HG03565 (cell line): ENCODE results near the gene PTPRD.
"Not testable (repeated sequence)": the region's sequence is repeated elsewhere in the genome, so short reads cannot be mapped to it uniquely, and the experiment has no call there.

ENCODE experiments used
- ATAC-seq: cut with Tn5 transposase; IDR thresholded peaks from one replicate; pipeline ENCODE4 v1.9.1; 2021; ENCODE audit warnings: mild to moderate bottlenecking, moderate library complexity; ENCODE audit not compliant: unreplicated experiment

The PTPRD gene

DNA sequence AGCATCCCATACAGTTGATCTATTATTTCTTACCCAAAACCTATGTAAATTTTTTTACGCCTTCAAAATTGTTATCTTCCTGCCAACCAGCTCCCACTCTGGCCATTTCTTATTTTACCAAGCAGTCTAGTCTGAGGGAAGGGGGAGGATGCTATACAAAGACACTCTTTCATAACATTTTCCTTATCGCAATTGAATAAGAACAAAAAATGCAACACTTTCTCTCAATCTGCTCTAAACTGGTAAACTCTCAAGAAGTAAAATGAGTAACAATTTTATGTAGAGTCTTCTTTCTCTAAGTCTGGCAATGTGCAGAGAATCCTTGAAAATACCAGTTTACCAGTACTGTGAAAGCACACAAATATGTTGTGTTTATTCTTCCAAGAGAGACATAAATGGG, 1216.3 kb downstream of the PTPRD start:
- no peak for ATAC-seq

DNA sequence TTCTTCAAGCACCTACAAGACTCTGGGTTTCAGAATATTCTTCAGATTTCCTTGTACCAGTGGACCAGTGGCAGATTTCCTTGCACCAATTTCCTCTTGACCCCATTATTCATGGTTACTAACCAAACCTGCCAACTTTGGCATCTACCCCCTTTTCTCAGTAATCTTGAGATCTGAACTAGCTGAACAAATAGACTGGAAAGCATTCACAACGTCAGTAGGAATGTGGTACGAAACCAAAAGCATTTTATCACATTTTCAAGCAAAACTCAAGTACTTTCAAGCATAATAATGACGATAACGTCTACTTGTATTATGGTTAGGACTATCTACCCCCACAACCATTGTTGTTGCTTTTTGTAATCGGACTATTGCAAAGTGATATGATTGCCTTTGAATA, 1217.3 kb downstream of the PTPRD start:
- no peak for ATAC-seq

DNA sequence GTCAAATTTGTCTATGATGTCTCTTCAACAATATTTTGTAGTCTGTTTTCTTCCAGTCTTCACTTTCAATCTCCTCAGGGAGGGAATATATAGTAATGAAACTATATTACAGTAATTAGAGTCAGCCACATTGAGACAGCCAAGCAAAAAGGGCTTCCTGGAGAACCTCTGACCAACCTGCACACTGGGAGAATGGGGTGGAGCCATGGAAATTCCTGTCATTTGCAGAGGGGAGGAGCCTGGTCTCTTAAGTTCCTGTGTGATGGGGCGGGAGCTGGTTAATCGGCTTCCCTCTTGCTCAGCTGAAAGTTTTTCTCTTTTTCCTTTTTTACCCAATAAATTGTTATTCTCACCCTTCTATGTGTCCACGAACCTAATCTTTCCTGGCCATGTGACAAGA, 1220.0 kb downstream of the PTPRD start:
- ATAC-seq = no peak

DNA sequence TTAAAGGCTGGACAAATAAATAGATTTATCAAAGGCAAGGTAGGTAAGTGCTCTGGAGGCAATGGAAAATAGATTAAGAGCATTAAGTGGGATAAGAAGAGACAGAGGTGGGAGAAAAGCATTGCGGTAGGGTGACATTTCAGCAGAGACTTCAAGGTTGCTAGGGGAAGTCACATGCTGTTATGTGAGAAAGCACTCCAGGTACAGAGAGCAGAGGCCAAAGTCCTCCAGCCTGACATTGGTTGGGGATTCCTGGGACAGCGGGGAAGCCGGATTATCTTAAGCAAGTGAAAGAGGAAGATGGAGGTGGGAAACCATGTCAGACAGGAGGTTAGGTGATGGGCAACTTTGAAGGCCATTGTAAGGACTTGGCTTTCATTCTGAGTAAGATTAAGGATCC, 1222.9 kb downstream of the PTPRD start:
- no peak for ATAC-seq

DNA sequence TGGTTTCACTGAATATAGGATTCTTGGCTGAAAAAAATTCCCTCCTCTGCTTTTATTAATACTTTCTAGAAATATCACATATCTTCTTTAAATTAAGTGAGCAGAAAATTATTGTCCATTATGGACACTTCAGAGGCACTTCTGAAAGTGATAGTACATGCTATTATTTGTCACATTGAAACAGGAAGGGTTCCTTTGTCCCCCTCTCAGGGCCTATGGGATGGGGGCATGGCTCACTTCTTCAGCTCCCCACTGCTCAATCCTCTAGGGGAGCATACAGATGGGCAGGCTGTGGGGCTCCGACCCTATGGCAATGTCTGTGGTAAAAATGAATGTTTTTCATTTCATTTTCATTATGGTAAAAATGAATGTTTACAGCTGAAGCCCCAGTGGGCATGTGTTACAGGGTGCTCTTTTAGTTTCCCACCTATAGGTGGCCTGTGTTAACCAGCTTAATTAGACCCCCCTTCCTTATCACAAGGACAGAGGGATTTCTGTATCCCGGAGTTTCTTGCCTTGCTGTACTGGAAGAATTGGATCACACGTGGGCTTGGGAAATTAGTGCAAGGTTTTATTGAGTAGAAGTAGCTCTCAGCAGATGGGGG, 1225.2 kb downstream of the PTPRD start:
- ATAC-seq = no peak

DNA sequence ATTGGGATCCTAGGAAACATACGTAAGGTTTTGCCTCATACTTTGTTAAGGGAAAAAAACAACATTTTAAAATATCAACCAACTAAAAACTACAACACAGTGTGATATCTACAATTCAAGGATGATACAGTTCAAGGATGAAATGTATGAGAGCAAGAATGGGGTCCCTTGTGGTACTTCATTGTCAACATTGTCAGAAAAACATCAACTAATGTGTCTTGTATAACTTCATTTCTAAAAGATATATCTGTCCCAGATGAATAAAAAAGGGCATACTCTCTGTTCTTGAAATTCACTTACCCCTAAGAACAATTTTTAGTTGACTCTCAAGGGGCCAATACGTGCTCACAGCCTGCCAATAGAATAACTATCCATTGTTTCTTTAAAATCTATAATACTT, 1250.5 kb downstream of the PTPRD start:
- ATAC-seq = no peak

DNA sequence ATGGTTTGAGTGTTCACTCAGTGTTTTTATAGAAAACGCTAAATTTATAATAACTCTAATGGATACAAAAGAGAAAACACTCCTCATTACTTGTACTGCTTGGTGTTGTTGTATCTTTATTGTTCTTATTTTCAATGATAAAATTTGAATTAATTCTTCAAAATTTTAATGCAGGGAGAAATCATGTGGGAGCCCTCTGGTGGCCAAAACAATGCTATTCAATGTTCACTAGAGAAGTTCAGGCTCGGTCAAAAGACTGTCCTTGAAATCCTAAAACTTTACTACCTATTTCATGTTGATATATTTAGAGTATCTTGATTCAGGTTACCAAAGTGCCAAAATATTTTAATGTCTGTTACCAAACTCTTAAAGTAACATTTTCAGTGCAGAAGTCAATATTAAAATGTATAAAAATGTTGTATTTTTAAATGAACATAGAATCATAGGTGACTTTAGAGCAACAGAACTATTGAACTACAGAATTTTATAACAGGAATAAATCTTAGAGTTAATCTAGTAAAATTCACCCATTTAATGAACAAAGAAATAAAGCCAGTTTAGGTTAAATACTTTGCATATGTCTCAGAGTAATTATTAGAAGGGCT, 1259.8 kb downstream of the PTPRD start:
- no peak for ATAC-seq

DNA sequence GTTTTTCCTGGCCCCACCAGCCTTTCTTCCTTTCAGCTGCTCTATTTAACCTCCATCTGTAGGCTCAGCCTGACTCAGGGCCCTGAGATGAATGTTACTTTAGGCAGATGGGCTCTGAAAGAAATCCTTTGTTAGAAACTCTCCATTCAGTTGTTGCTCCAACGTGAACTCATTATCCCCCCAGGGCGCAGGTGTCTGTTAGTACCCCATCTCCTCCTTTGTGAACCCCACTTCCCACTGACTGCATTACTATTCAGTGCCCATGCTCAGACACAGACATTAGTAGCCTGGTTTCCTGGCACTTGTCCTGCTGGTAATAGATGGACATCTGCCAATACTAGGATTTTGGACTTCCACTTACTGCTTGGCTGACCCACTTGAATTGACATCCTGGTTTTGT, 1271.6 kb downstream of the PTPRD start:
- ATAC-seq = no peak

DNA sequence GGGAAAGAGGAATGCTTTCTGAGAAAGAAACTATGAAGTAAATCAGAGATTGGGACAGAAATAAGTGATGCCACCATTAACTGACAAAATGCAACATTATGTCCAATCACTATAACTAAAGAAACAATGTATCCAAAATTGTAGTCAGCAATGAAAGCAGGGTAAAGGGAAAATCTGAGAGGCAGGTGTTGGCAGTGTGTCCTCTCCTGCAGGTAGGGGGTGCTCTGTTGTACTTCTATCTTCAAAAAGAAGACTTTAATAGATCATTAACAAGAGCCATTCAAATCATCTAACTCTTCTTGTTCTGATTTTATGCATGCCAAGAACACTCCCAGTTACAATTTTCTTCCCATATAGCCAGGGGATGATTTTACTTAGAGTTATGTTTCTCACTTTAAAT, 1275.7 kb downstream of the PTPRD start:
- no peak for ATAC-seq

DNA sequence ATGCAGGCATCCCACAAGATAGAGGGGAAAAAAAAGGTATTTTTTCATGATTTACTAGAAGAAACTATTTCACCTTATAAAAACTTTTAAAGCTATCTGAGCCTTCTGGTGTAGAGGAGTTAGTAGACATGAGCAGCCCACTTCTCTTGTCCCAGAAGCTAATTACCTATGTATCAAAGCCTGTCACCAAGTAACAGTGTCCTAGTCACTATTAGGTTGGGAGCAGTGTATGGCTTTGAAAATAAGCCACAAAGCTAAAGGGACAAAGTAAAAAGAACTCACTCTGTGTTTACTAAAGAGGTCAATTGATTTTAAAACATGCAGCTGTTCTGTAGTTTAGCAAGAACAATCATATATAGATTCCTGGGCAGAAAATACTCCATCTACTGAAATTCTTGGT, 1286.1 kb downstream of the PTPRD start:
- ATAC-seq = no peak

DNA sequence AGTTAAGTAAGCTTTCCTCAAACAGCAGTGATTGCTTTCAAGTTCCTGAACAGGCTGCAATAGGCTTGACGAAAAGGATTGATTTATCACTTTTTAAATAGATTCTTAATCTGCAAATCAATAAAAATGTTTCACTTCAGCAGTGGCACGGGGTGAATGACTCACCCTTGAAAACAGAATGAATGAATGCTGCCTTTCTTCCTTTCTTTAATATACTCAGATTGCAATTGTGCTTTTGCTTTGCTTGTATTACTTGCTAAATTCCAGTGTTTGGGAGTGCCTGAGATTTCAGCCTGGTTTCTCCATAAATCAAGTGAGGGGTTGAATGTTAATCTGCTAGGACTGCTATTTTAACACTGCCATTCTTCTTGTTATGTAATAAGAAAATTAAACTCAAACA, 1293.8 kb downstream of the PTPRD start:
- ATAC-seq = no peak

DNA sequence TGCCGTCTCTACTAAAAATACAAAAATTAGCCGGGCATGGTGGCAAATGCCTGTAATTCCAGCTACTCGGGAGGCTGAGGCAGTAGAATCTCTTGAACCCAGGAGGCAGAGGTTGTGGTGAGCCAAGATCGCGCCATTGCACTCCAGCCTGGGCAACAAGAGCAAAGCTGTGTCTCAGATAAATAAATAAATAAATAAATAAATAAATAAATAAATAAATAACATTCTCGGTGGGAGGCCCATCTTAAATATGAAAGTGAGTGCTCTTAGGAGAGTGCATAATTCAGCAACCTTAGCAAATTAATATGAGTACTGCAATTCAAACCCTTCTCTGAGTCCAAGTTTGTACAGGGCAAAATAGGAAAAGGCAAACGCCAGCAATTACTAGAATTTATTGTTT, 1302.1 kb downstream of the PTPRD start:
- not testable (repeated sequence) for ATAC-seq

DNA sequence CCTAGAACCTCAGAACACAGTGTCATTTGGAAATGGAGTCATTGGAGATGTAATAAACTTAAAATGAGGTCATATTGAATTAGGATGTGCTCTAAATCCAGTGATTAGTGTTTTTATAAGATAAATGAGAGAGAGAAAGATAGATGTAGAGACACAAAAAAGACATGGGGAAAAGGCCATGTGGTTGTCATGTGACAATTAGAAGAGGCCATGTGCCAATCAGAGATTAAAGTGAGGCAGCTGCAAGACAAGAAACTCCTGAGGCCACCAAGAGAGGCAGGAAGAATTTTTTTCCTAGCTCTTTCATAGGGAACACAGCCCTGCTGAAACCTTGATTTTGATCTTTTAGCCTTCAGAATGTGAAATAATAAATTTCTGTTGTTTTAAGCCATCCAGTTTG, 1307.2 kb downstream of the PTPRD start:
- no peak for ATAC-seq

DNA sequence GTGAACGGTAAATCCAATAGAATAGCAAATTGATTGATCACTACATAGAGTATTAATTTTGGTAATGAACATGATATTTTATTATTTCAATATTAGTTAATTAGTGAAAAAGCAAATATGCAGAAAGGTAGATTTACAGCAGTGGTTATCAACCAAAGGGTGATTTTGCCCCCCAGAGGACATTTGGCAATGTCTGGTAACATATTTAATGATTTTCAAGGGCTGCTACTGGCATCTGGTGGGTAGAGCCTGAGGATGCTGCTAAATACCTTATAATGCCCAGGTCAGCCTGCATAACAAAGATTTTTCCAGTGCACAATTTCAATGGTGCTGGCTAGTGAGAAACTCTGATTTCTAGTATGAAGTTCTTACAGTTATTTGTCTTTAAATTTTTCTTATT, 1313.7 kb downstream of the PTPRD start:
- no peak for ATAC-seq

DNA sequence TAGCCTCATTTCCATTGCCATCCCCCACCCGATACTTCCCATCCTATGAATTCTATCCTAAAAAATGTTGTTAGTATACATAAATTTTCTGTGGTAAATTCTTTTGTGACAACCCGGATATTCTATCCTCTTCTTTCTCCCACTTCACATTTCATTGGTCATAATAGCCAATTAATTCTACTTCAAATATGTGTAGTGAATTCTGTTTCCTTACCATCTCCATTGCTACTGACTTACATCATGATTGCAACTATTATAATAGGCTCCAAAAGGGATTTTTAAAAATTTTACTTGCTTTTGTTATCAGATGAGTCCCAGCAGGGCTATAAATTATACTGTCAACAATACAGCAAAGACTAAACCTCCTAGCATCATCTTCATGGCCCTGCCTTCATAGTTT, 1326.8 kb downstream of the PTPRD start:
- ATAC-seq = no peak

DNA sequence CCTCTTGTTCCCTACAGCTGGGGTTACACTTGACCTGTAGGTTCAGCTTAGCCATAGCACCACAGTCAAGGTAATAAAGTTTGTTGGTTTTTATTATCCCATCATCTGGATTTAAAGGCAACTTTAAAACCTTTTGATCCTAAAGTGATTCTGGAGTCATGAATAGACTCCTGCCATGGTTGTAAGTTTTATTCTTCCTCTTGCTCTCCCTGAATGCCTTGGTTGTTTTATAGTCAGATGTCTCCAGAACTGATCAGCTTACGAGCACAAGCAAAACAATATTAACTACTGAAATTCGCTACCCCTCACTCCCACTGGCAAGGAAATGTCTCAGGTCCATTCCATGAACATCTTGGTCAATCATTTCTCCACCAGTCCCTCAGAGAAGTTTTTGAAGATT, 1328.6 kb downstream of the PTPRD start:
- no peak for ATAC-seq

DNA sequence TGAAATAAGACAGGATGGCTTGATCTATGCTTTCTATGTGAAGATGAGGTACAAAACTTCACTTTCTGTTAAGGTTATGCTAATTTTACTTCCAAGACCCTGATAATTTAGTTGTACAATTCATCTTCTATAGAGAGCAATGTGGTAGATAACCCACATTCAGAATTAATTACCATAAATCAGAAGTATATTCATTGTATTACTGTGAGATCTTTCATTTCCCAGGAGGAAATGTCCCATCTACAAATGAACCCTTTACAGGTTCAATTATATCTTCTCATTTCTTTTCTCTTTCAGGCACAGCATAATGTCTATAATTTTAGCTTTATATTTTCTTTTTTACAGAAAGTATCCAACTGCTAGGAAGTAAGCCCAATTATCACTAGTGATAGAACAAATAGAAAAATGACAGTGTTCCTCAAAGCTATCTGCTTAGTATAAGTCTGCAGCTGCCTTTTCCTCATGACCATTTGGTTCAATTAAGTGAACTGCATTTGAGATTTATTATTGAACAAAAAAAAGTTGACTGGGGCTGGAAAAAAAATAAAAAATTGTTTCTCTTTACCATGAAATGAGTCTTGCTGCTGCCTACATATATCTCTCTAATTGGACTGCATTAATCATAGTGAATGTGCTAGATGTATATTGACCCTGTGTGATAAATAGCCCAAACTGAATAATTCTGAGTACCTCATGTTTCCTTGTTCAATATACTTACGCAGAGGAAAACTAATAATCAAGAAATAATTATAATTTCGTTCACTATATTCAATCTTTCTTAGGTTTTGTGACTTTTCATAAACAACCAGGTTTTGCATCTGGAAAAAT, 1329.4 kb downstream of the PTPRD start:
- no peak for ATAC-seq

DNA sequence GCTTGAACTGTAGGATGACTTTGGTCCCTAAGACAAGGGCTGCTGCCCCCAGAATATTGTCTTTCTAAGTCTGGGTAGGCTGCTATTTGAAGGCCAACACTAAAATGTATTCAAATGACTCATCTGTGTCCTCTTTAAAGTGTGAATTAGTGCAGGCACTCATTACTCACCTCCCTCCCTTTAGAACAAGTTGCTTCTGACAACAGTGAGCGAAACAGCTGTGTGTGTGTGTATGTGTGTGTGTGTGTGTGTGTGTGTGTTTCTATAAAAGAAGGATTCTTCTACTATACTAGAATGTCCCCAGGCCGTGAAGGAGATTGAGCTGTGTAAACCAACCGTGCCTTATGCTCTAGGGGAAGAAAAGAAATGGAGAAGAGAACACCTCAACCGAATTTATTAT, 1337.2 kb downstream of the PTPRD start:
- ATAC-seq = no peak

DNA sequence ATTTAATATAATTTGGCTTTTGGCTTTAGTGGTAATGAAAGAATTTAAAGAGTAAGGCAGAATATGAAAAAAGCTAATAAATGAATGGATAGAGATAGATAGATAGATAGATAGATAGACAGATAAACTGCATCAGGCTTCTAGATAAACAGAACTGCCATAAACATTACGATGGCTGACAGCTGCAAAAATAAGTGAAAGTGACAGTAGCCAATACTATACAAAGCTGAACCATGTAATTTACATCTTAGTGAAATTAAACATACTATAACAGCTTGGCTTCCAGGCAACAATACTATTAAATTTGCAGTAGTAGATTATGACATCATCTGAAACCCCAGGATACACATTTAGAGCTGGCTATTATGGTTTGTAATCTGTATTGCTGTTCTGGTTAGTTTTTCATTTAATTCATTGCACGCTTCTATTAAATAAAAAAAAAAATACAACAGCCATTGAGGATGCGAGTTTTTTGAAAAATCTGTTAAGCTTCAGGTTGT, 1354.8 kb downstream of the PTPRD start:
- no peak for ATAC-seq

DNA sequence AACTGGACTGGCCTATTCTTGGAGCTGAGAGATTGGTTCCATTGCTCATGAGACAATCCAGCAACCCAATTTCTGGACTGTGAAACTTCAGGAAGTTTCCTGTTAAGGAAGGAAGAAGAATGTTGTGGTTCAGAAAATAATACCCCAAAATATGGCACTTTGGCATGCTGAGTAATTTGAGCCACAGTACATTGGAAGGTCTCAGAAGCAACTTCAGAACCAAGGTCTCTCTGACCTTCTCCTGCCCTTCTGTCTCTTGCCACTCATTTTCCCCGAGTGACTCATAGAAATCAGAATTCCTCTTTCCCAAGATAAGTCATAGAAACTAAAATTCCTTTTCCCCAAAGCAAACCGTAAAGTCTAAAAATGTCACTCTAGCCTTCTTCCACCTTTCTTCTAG, 1366.1 kb downstream of the PTPRD start:
- ATAC-seq = no peak

DNA sequence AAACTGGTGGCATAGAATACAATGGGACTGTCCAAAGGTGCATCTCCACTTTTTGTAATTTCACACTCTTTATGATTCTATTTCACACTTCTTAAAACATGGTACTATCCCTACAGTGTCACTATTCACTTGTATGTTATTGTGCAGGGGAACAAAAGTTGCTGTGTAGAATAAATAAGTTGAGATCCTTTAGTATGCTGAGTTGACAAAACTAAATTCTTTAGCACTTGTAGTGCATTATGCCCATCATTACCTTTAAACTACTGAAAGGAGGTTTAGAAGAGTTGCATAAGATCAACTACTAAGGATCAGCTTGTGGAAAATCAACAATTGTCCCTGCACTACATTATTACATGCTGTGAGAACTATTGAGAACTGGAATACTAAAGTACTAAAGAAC, 1380.9 kb downstream of the PTPRD start:
- ATAC-seq = no peak

DNA sequence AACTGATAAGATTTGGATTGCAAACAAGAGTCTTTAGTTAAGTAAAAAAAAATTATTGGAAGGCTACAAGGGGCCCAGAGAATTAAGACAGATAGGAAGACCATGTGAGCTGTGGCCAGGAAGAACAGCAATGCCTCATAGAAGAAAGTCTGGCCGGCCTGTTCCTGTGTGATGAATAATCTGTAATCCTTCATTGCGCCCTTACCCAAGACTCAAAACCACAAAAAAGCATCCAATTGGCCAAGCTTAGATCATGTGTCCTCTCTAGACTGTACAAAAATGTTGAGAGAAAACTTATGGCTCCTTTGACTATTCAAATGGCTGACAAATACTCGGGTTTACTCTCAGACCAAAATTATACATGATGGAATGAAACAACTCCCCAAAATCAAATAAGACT, 1383.5 kb downstream of the PTPRD start:
- ATAC-seq = no peak
